Measurements from ENCODE around the gene NDUFB6. TPM values are rescaled to one million over a fixed set of nuclear protein-coding genes. Genes with fewer than 3 reads are reported as not detected.

Gene NDUFB6
- total and polyA plus RNA-seq, 4 donors = 22.3 to 118 (median 32.5) TPM

GRCh38 chr9:32606811-32607210 lies 33.9 kb upstream of the NDUFB6 start:
- DNase-seq (ENCODE audit: low spot score) = no peak
- Histone ChIP-seq H3K4me3 (ENCODE audit: low read depth in 1 of 3, low read length in 3 of 3) (no peak overlapping the region), H3K4me1 (ENCODE audit: control insufficient read depth in 4 of 4, insufficient read depth in 4 of 4, low read length in 3 of 4) (no peaks in the 10 kb centered on the region), H3K27me3 (ENCODE audit: control insufficient read depth in 4 of 4, insufficient read depth in 4 of 4, low read length in 3 of 4) (no peaks in the 10 kb centered on the region), H3K36me3 (ENCODE audit: control insufficient read depth in 4 of 4, insufficient read depth in 3 of 4, low read depth in 1 of 4, low read length in 3 of 4) (no peaks in the 10 kb centered on the region), H3K9ac (ENCODE audit: low read depth in 1 of 2, low read length in 2 of 2) (no peak overlapping the region), H3K27ac (ENCODE audit: low read depth in 1 of 2, low read length in 2 of 2) (no peak overlapping the region), H3K9me3 (ENCODE audit: control insufficient read depth in 4 of 4, low read length in 3 of 4) (peaks cover 0 to 6% (median 3%) of the 10 kb centered on the region in 4 donors)
- WGBS = 59% methylated on average over 2 of the region's 2 CpGs
- TF ChIP-seq FOXA1 (IDR thresholded peaks at IDR 0.05) = no peak
- TF ChIP-seq HNF4A (conservative IDR thresholded peaks at IDR 0.05) = no peak
- no peak for TF ChIP-seq MAX (IDR thresholded peaks at IDR 0.05)
- no peak for TF ChIP-seq ZBTB33 (IDR thresholded peaks at IDR 0.05)
- TF ChIP-seq SP1 (IDR thresholded peaks at IDR 0.05) = no peak
- TF ChIP-seq ATF3 (IDR thresholded peaks at IDR 0.05) = no peak
- no peak for TF ChIP-seq RXRA (IDR thresholded peaks at IDR 0.05)
- TF ChIP-seq REST (IDR thresholded peaks at IDR 0.05) = no peak
- no peak for TF ChIP-seq TAF1 (conservative IDR thresholded peaks at IDR 0.05)
- no peak for TF ChIP-seq RAD21 (IDR thresholded peaks at IDR 0.05)
- TF ChIP-seq GABPA (IDR thresholded peaks at IDR 0.05 in 1 of 2, conservative IDR thresholded peaks at IDR 0.05 in 1 of 2) = no peak
- TF ChIP-seq CTCF (IDR thresholded peaks at IDR 0.05; ENCODE audit: low read depth, low read length, missing input control) = no peak
- no peak for TF ChIP-seq NR2F2 (IDR thresholded peaks at IDR 0.05)
- no peak for TF ChIP-seq EGR1 (IDR thresholded peaks at IDR 0.05; ENCODE audit: low read depth in 2 of 2)
- no peak for TF ChIP-seq JUND (IDR thresholded peaks at IDR 0.05)
